Liver (tissue), 3 donors: Measurements from ENCODE around the gene PLCB2.

Experiments used
- GABPA ChIP-seq, 2 donors: IDR thresholded peaks in 1 of 2; conservative IDR thresholded peaks in 1 of 2; 2 replicates each; pipeline ENCODE4 v1.6.1; 2016; ENCODE audit warnings: antibody characterized with exemption in 2 of 2, mild to moderate bottlenecking in 1 of 2, moderate library complexity in 1 of 2
- RAD21 ChIP-seq, 2 donors: IDR thresholded peaks; 2 replicates each; pipeline ENCODE4 v1.6.1; 2016; ENCODE audit warnings: antibody characterized with exemption in 2 of 2, mild to moderate bottlenecking in 2 of 2
- SP1 ChIP-seq: IDR thresholded peaks from 2 replicates; pipeline ENCODE4 v1.6.1; 2018; ENCODE audit warnings: antibody characterized with exemption, mild to moderate bottlenecking
- TAF1 ChIP-seq: conservative IDR thresholded peaks from 2 replicates; pipeline ENCODE4 v1.6.1; 2016; ENCODE audit warnings: antibody characterized with exemption, mild to moderate bottlenecking
- YY1 ChIP-seq: IDR thresholded peaks from 2 replicates; pipeline ENCODE4 v1.6.1; 2016; ENCODE audit warnings: antibody characterized with exemption, mild to moderate bottlenecking
- TF ChIP-seq, protein P1 (sequence below): fragments of 150-350 bp; IDR thresholded peaks from 2 replicates; pipeline ENCODE4 v1.5.1; 2017; ENCODE audit warnings: improper control_type of control experiment, low read depth, low read length; ENCODE audit not compliant: missing input control
- TF ChIP-seq, protein P2 (sequence below): IDR thresholded peaks from 2 replicates; pipeline ENCODE4 v1.6.1; 2016; ENCODE audit warnings: antibody characterized with exemption
- TF ChIP-seq, protein P3 (sequence below): IDR thresholded peaks from 2 replicates; pipeline ENCODE4 v1.6.1; 2016; ENCODE audit warnings: antibody characterized with exemption, mild to moderate bottlenecking
- TF ChIP-seq, protein P4 (sequence below): IDR thresholded peaks from 2 replicates; pipeline ENCODE4 v1.6.1; 2016; ENCODE audit warnings: antibody characterized with exemption
- donor health status: healthy.
- donor health status: healthy.

DNA sequence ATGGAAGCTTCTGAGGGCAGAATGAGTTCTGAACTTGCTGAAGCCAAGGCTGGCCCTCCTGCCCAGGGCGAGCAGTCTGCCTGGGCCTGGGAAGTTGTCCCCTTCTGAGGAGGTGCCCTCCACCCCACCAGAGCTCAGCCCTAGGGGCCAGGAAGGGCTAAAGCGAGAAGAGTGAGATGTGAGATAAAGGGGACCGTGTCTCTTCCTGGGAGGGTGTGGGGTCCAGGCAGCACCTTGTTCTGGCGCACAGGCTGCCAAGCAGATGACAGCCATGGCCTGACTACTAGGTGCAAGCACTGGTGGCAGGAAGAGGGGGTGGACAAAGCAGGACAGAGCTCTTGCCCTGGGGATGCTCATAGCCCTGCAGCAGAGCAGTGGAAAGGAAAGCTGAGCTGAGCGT is 65.1 kb downstream of the PLCB2 start:
- no peak for TF ChIP-seq SP1
- no peak for TF ChIP-seq YY1
- TF ChIP-seq, protein P1, sequence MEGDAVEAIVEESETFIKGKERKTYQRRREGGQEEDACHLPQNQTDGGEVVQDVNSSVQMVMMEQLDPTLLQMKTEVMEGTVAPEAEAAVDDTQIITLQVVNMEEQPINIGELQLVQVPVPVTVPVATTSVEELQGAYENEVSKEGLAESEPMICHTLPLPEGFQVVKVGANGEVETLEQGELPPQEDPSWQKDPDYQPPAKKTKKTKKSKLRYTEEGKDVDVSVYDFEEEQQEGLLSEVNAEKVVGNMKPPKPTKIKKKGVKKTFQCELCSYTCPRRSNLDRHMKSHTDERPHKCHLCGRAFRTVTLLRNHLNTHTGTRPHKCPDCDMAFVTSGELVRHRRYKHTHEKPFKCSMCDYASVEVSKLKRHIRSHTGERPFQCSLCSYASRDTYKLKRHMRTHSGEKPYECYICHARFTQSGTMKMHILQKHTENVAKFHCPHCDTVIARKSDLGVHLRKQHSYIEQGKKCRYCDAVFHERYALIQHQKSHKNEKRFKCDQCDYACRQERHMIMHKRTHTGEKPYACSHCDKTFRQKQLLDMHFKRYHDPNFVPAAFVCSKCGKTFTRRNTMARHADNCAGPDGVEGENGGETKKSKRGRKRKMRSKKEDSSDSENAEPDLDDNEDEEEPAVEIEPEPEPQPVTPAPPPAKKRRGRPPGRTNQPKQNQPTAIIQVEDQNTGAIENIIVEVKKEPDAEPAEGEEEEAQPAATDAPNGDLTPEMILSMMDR = no peak
- no peak for TF ChIP-seq RAD21 (IDR thresholded peaks at IDR 0.05)
- TF ChIP-seq, protein P2, sequence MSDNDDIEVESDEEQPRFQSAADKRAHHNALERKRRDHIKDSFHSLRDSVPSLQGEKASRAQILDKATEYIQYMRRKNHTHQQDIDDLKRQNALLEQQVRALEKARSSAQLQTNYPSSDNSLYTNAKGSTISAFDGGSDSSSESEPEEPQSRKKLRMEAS = no peak
- TF ChIP-seq TAF1 = no peak
- no peak for TF ChIP-seq GABPA (IDR thresholded peaks at IDR 0.05 in 1 of 2, conservative IDR thresholded peaks at IDR 0.05 in 1 of 2)
- TF ChIP-seq, protein P3, sequence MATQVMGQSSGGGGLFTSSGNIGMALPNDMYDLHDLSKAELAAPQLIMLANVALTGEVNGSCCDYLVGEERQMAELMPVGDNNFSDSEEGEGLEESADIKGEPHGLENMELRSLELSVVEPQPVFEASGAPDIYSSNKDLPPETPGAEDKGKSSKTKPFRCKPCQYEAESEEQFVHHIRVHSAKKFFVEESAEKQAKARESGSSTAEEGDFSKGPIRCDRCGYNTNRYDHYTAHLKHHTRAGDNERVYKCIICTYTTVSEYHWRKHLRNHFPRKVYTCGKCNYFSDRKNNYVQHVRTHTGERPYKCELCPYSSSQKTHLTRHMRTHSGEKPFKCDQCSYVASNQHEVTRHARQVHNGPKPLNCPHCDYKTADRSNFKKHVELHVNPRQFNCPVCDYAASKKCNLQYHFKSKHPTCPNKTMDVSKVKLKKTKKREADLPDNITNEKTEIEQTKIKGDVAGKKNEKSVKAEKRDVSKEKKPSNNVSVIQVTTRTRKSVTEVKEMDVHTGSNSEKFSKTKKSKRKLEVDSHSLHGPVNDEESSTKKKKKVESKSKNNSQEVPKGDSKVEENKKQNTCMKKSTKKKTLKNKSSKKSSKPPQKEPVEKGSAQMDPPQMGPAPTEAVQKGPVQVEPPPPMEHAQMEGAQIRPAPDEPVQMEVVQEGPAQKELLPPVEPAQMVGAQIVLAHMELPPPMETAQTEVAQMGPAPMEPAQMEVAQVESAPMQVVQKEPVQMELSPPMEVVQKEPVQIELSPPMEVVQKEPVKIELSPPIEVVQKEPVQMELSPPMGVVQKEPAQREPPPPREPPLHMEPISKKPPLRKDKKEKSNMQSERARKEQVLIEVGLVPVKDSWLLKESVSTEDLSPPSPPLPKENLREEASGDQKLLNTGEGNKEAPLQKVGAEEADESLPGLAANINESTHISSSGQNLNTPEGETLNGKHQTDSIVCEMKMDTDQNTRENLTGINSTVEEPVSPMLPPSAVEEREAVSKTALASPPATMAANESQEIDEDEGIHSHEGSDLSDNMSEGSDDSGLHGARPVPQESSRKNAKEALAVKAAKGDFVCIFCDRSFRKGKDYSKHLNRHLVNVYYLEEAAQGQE = no peak
- TF ChIP-seq, protein P4, sequence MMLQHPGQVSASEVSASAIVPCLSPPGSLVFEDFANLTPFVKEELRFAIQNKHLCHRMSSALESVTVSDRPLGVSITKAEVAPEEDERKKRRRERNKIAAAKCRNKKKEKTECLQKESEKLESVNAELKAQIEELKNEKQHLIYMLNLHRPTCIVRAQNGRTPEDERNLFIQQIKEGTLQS = no peak
